ENCODE data around the gene PALMD.

The PALMD gene

GRCh38 chr1:99602404-99602969, 43.4 kb upstream of the PALMD start:
- Histone ChIP-seq H3K4me3 (replicated peaks; ENCODE audit: insufficient read depth, low read length) (no peak overlapping the region), H3K27ac (replicated peaks) (no peak overlapping the region), H3K27me3 (ENCODE audit: insufficient read depth, poor library complexity, severe bottlenecking) (no peaks in the 10 kb centered on the region)
- no peak for DNase-seq (ENCODE audit: low read depth in 1 of 2, low spot score in 1 of 2)
- TF ChIP-seq SPI1 (IDR thresholded peaks at IDR 0.05; ENCODE audit: borderline replicate concordance, low read depth) (no peak), REST (IDR thresholded peaks at IDR 0.05; ENCODE audit: insufficient replicate concordance, low read depth) (no peak), GABPA (IDR thresholded peaks at IDR 0.05; ENCODE audit: low read depth) (no peak), CTCF (IDR thresholded peaks at IDR 0.05; ENCODE audit: insufficient read depth, low read length) (no peak), POLR2AphosphoS5 (IDR thresholded peaks at IDR 0.05; ENCODE audit: low read depth) (no peak)

GRCh38 chr1:99603699-99604560, 42.0 kb upstream of the PALMD start:
- no peaks in the 10 kb centered on the region for H3K27me3 ChIP-seq (ENCODE audit: insufficient read depth, poor library complexity, severe bottlenecking)
- TF ChIP-seq SPI1 (IDR thresholded peaks at IDR 0.05; ENCODE audit: borderline replicate concordance, low read depth) (no peak), CTCF (IDR thresholded peaks at IDR 0.05; ENCODE audit: insufficient read depth, low read length) (no peak), REST (IDR thresholded peaks at IDR 0.05; ENCODE audit: insufficient replicate concordance, low read depth) (no peak), POLR2AphosphoS5 (IDR thresholded peaks at IDR 0.05; ENCODE audit: low read depth) (no peak)
- no peak overlapping the region for H3K4me3 ChIP-seq (replicated peaks; ENCODE audit: insufficient read depth, low read length)
- DNase-seq (ENCODE audit: low read depth in 1 of 2, low spot score in 1 of 2) = no peak
- no peak overlapping the region for H3K27ac ChIP-seq (replicated peaks)

GRCh38 chr1:99606306-99606705, 39.6 kb upstream of the PALMD start:
- no peak for TF ChIP-seq REST (IDR thresholded peaks at IDR 0.05; ENCODE audit: insufficient replicate concordance, low read depth)
- TF ChIP-seq CTCF (IDR thresholded peaks at IDR 0.05; ENCODE audit: insufficient read depth, low read length) = no peak
- TF ChIP-seq POLR2AphosphoS5 (IDR thresholded peaks at IDR 0.05; ENCODE audit: low read depth) = no peak
- no peak for TF ChIP-seq SPI1 (IDR thresholded peaks at IDR 0.05; ENCODE audit: borderline replicate concordance, low read depth)
- TF ChIP-seq GABPA (IDR thresholded peaks at IDR 0.05; ENCODE audit: low read depth) = no peak
- Histone ChIP-seq H3K27ac (replicated peaks) (no peak overlapping the region), H3K4me3 (replicated peaks; ENCODE audit: insufficient read depth, low read length) (no peak overlapping the region), H3K27me3 (ENCODE audit: insufficient read depth, poor library complexity, severe bottlenecking) (no peaks in the 10 kb centered on the region)
- no peak for DNase-seq (ENCODE audit: low read depth in 1 of 2, low spot score in 1 of 2)
